Neural progenitor cell (in vitro differentiated cells): ENCODE results near the gene TSC22D3.

Experiments used
- EZH2 ChIP-seq: fragments of 200-600 bp; sonication (generic); IDR thresholded peaks from 2 replicates; pipeline ENCODE4 v1.6.1; 2017; ENCODE audit warnings: antibody characterized with exemption, mild to moderate bottlenecking, moderate library complexity
- TF ChIP-seq, protein P1 (sequence below): fragments of 200-600 bp; sonication (generic); IDR thresholded peaks from 2 replicates; pipeline ENCODE4 v1.5.1; 2017; ENCODE audit warnings: antibody characterized with exemption, mild to moderate bottlenecking

DNA sequence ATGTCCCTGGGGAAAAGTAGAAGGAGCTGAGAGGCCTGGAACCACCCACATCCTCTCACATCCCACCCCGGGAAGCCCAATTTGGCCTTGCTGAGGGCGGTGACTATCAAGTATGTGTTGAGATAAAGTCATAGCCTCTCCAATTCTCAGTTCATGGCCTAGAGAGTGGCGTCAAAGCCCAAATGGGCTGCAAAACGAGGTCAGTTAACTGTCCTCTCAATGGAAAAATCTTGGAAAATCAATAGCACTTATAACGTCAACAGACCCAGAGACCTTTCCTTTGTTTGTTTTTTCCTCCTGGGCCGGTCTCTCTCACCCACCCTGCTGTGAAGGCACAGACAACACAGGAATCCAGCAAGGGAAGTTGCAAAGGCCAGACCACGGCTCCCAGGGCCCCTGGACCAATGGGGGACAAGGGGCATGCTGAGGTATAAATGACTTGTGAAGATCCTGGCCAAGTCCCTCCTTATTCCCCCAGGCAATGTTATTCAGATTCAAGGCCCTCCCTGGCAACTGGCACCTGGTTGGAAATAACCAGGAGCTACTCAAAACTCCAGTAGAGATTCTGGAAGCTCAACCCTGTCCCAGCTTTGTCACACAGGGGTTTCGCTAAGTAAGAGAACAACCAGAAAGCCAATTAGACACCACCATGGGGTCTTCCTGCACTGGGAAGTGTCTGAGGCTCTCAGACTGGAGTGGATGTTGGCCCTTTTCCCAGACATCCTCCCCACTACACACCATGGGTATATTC is 38.6 kb downstream of the TSC22D3 start:
- no peak for TF ChIP-seq EZH2
- TF ChIP-seq, protein P1, sequence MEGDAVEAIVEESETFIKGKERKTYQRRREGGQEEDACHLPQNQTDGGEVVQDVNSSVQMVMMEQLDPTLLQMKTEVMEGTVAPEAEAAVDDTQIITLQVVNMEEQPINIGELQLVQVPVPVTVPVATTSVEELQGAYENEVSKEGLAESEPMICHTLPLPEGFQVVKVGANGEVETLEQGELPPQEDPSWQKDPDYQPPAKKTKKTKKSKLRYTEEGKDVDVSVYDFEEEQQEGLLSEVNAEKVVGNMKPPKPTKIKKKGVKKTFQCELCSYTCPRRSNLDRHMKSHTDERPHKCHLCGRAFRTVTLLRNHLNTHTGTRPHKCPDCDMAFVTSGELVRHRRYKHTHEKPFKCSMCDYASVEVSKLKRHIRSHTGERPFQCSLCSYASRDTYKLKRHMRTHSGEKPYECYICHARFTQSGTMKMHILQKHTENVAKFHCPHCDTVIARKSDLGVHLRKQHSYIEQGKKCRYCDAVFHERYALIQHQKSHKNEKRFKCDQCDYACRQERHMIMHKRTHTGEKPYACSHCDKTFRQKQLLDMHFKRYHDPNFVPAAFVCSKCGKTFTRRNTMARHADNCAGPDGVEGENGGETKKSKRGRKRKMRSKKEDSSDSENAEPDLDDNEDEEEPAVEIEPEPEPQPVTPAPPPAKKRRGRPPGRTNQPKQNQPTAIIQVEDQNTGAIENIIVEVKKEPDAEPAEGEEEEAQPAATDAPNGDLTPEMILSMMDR = no peak
